ENCODE data around the gene ZNF121.

GRCh38 chr19:9552536-9553274 lies 31.6 kb downstream of the ZNF121 start:
- TF ChIP-seq, protein P1, sequence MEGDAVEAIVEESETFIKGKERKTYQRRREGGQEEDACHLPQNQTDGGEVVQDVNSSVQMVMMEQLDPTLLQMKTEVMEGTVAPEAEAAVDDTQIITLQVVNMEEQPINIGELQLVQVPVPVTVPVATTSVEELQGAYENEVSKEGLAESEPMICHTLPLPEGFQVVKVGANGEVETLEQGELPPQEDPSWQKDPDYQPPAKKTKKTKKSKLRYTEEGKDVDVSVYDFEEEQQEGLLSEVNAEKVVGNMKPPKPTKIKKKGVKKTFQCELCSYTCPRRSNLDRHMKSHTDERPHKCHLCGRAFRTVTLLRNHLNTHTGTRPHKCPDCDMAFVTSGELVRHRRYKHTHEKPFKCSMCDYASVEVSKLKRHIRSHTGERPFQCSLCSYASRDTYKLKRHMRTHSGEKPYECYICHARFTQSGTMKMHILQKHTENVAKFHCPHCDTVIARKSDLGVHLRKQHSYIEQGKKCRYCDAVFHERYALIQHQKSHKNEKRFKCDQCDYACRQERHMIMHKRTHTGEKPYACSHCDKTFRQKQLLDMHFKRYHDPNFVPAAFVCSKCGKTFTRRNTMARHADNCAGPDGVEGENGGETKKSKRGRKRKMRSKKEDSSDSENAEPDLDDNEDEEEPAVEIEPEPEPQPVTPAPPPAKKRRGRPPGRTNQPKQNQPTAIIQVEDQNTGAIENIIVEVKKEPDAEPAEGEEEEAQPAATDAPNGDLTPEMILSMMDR (IDR thresholded peaks at IDR 0.05) = no peak
- TF ChIP-seq POLR2A (IDR thresholded peaks at IDR 0.05) = no peak
